Measurements from ENCODE around the gene KIF5C. TPM values are rescaled to one million over a fixed set of nuclear protein-coding genes. Genes with fewer than 3 reads are reported as not detected.

Gene KIF5C
- total and polyA plus RNA-seq, 2 of the 13 experiments (the other 11 are each of a cell fraction or from before 2014, with no cell fraction given): 0.15 to 0.20 TPM

GRCh38 chr2:149044500-149044899, 169.5 kb downstream of the KIF5C start:
- CTCF ChIA-PET (ENCODE audit: low intra/inter-chr PET ratio, low total read pairs): no interaction called here
- DNase-seq (ENCODE audit: low spot score) (no peak), FAIRE-seq (no peak), ATAC-seq (no peak)
- POLR2A ChIA-PET: no interaction called here
- H3K4me1 ChIP-seq (ENCODE audit: insufficient read depth, low read length): no peaks in the 10 kb centered on the region
- 0% methylated on average over 1 of the region's 1 CpG for WGBS (ENCODE audit: low lambda C conversion rate)
- intact Hi-C loops (cut with micrococcal nuclease; ENCODE audit: unreplicated experiment): no loop called here
- no peaks in the 10 kb centered on the region for H4K20me1 ChIP-seq (ENCODE audit: insufficient read depth, low read length)
- no TSS peak for BruUV-seq (replicated peaks)
- no peaks in the 10 kb centered on the region for H3K36me3 ChIP-seq (replicated peaks in 1 of 2; ENCODE audit: control insufficient read depth in 1 of 2, insufficient read depth in 2 of 2, low read length in 2 of 2)
- no peak overlapping the region for H2AFZ ChIP-seq (ENCODE audit: low read length)
- peaks cover 0 to 6% of the 10 kb centered on the region in 2 experiments; a peak in 2 of 5 replicates for H3K27me3 ChIP-seq (ENCODE audit: control insufficient read depth in 1 of 2, insufficient read depth in 2 of 2, low read length in 2 of 2)
- no peaks in the 10 kb centered on the region for H3K79me2 ChIP-seq (ENCODE audit: insufficient read depth, low read length)
- in situ Hi-C loops (cut with HindIII; ENCODE audit: extremely low pct_ligation_motif_present, low pct_unique_long_range_greater_than_20kb): no loop called here
- no peak overlapping the region for H3K4me2 ChIP-seq (ENCODE audit: low read depth, low read length)
- H3K27ac ChIP-seq (ENCODE audit: extremely low read length, insufficient read depth, low read length): no peak overlapping the region
- TF ChIP-seq ZFYVE20 (CRISPR knock-in tag; IDR thresholded peaks at IDR 0.05; ENCODE audit: borderline replicate concordance, low read depth) (no peak), RERE (CRISPR knock-in tag; IDR thresholded peaks at IDR 0.05; ENCODE audit: low read depth) (no peak), ZNF737 (CRISPR knock-in tag; IDR thresholded peaks at IDR 0.05; ENCODE audit: borderline replicate concordance) (no peak), KAT2B (IDR thresholded peaks at IDR 0.05; ENCODE audit: borderline replicate concordance, low read depth, low read length) (no peak), ZNF598 (CRISPR knock-in tag; IDR thresholded peaks at IDR 0.05; ENCODE audit: borderline replicate concordance) (no peak), ATF4 (CRISPR knock-in tag; IDR thresholded peaks at IDR 0.05) (no peak)
- H3K4me3 ChIP-seq (replicated peaks in 1 of 3; ENCODE audit: insufficient read depth in 1 of 3, low read depth in 2 of 3, low read length in 3 of 3): no peak overlapping the region
- H3K9me3 ChIP-seq (ENCODE audit: low read length): peaks cover 4% of the 10 kb centered on the region; the same call in 1 of the 2 replicates
- H3K9ac ChIP-seq (ENCODE audit: insufficient read depth, low read depth, low read length): no peak overlapping the region
